Superior temporal gyrus (tissue), 1 donor: ENCODE measurements around the gene PLD6.
"Not testable (repeated sequence)": the region's sequence is repeated elsewhere in the genome, so short reads cannot be mapped to it uniquely, and the experiment has no call there.

Experiments
- DNase-seq: peaks from one replicate; pipeline ENCODE4 v3.0.0-alpha.2; 2016; ENCODE audit errors: extremely low spot score

Gene PLD6

GRCh38 chr17:17206124-17206912 is at the start of gene PLD6:
Gene PLD6, minus strand, starts transcription at chr17:17206333. Its CDS starts 47 bp downstream, at chr17:17206286.
- no peak for DNase-seq

GRCh38 chr17:17255689-17256088 is 49.6 kb upstream of the PLD6 start:
- not testable (repeated sequence) for DNase-seq

- DNase-seq: no peak
Observed at GRCh38 chr17:17254036-17254435, 47.9 kb upstream of the PLD6 start.

GRCh38 chr17:17253406-17253805 is 47.3 kb upstream of the PLD6 start:
- DNase-seq: no peak

- peak; percentile 6 for DNase-seq
Observed at GRCh38 chr17:17252149-17252661, 46.1 kb upstream of the PLD6 start.

- DNase-seq: peak; percentile 4
Observed at GRCh38 chr17:17246879-17247278, 40.7 kb upstream of the PLD6 start.

- no peak for DNase-seq
Observed at GRCh38 chr17:17243163-17243562, 37.0 kb upstream of the PLD6 start.

- DNase-seq: no peak
Observed at GRCh38 chr17:17242246-17242645, 36.1 kb upstream of the PLD6 start.

GRCh38 chr17:17241656-17242055 is 35.5 kb upstream of the PLD6 start:
- no peak for DNase-seq

- no peak for DNase-seq
Observed at GRCh38 chr17:17239832-17240231, 33.7 kb upstream of the PLD6 start.

GRCh38 chr17:17237026-17237799 is 31.1 kb upstream of the PLD6 start, which contains the start of gene FLCN:
Gene FLCN, minus strand, starts transcription at chr17:17237168. Its CDS starts 9,031 bp downstream, at chr17:17228137.
- DNase-seq: peak; percentile 97

GRCh38 chr17:17236295-17237025 is 30.3 kb upstream of the PLD6 start:
- peak; percentile 45 for DNase-seq

GRCh38 chr17:17235212-17236174 is 29.4 kb upstream of the PLD6 start:
- no peak for DNase-seq

GRCh38 chr17:17232303-17232621 is 26.1 kb upstream of the PLD6 start:
- no peak for DNase-seq

GRCh38 chr17:17231621-17232302 is 25.6 kb upstream of the PLD6 start:
- no peak for DNase-seq

- no peak for DNase-seq
Observed at GRCh38 chr17:17229416-17230384, 23.6 kb upstream of the PLD6 start.

- no peak for DNase-seq
Observed at GRCh38 chr17:17228521-17229279, 22.6 kb upstream of the PLD6 start.
